C4-2B (cell line): Measurements from ENCODE around the gene DNAJC18.

Experiments used
- H3K27ac ChIP-seq: fragments of 450-650 bp; 2 replicates; pipeline ENCODE4 v1.5.1; 2017
- ZFX ChIP-seq: fragments of 450-650 bp; IDR thresholded peaks from 2 replicates; pipeline ENCODE4 v1.6.1; 2017
- TF ChIP-seq, protein P1 (sequence below): fragments of 450-650 bp; conservative IDR thresholded peaks from 2 replicates; pipeline ENCODE4 v1.5.1; 2017; ENCODE audit warnings: mild to moderate bottlenecking

Gene DNAJC18

DNA sequence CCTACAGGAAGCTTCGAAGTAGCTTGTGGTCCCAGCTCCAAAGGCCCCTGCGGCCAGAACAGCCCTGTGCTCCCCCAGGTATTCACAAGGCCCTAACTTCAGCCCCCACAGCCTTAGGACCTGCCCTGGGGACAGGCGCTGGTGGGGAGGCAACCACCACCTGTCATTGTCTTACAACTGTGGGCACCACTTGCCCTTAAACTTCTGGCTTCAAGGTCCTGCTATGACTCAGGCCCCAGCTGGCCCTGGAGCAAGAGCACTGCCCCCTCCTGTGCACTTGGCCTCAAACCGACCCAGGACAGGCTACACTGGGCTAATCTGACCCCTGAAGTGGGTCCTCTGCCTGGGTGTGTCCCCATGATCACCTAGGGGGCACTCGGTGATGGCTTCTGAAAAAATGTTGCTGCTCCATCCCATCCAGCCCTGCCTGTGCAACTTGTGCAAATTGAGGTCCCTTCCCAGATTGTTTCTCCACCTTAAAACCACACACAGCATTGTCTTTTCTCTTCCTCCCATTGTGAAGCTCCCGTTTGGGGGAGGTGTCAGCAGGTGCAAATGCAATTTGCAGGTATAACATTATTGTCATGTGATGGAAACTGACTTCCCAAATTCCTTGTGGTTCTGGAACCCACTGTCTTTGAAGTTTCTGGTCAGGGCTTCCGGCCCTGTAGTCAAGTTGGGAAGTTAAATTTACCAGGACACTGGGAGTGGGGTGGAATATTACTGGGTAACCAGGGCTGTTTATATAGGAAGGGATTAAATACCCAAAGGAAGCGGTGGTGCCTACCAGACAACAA lies 43.3 kb downstream of the DNAJC18 start:
- TF ChIP-seq, protein P1, sequence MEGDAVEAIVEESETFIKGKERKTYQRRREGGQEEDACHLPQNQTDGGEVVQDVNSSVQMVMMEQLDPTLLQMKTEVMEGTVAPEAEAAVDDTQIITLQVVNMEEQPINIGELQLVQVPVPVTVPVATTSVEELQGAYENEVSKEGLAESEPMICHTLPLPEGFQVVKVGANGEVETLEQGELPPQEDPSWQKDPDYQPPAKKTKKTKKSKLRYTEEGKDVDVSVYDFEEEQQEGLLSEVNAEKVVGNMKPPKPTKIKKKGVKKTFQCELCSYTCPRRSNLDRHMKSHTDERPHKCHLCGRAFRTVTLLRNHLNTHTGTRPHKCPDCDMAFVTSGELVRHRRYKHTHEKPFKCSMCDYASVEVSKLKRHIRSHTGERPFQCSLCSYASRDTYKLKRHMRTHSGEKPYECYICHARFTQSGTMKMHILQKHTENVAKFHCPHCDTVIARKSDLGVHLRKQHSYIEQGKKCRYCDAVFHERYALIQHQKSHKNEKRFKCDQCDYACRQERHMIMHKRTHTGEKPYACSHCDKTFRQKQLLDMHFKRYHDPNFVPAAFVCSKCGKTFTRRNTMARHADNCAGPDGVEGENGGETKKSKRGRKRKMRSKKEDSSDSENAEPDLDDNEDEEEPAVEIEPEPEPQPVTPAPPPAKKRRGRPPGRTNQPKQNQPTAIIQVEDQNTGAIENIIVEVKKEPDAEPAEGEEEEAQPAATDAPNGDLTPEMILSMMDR = no peak
- TF ChIP-seq ZFX = no peak
- no peak overlapping the region for H3K27ac ChIP-seq

GRCh38 chr5:139394654-139395566 lies 44.4 kb downstream of the DNAJC18 start, which contains the start of gene PROB1:
PROB1 (minus strand) TSS chr5:139395104; CDS start chr5:139395081, 23 bp downstream.
- TF ChIP-seq, protein P1 = no peak
- no peak for TF ChIP-seq ZFX

DNA sequence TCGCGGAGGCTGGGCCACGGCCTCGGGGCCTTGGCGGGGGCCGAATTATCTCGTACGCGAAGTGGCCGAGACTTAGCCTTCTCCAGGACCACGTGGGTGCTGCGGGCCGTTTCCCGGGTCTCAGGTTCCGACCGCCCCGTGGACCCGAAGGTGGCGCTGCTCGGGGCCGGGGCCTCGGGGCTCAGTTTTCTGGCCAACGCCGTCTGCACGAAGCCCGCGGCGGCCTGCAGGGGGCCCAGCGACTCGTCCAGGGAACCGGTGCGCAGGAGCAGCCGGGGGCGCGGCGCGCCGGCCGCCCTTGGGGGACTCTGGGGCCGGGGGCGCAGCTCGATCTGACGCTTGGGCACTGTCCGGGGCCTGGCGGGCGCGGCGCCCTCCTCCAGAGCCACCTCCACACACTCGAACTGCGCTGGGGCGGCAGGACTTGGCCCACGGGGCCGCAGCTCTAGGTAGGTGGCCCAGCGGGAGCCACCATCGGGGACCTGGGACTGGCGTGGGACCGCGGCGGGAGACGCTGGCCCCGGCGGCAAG lies 45.1 kb downstream of the DNAJC18 start:
- H3K27ac ChIP-seq = no peak overlapping the region
- TF ChIP-seq, protein P1 = no peak
- no peak for TF ChIP-seq ZFX

More at GRCh38 chr5:139394654-139395566, 44.4 kb downstream of the DNAJC18 start, which contains the start of gene PROB1:
- no peak within 1 kb of the TSS for H3K27ac ChIP-seq

- H3K27ac ChIP-seq = no peak overlapping the region
- TF ChIP-seq, protein P1 = no peak
- no peak for TF ChIP-seq ZFX
These were observed 45.7 kb downstream of the DNAJC18 start for GRCh38 chr5:139393497-139394122.

DNA sequence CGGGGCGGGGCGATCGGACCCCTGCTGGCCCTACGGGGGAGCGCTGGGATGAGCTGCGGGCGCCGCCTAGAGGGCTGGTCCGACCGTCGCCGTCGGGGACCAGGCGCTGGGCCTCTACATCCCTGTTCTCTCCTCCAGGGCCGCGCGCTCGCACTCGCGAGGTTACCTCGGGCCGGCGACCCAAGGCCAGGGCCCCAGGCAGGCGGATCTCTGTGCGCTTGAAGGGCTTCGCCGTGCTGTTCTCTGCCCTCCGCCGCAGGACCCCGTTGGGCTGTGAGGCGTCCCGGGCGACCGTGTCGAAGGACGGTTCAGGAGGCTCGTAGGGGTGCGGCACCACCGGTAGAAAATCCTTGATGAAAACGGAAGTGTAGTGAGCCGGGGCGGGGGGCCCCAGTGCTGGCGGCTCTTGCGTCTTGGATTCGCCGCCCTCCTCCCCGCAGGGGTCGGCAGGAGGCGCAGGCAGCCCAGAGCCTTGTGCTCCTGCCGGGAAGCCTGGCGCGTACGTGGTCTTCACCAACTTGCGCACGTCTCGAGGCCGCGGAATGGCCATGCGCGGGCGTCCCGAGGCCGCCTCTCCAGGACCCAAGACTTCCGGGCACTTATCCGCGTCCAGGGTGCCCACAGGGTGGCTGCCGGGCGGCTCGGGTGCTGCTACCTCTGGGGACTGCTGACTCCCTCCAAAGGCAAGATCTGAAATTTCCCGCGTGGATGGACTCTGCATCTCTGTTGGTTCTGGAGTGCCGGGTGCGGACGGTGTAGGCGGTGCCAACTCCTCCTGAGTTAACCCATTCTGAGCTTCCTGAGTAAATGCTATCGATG lies 46.4 kb downstream of the DNAJC18 start:
- TF ChIP-seq, protein P1 = no peak
- no peak for TF ChIP-seq ZFX
- no peak overlapping the region for H3K27ac ChIP-seq

DNA sequence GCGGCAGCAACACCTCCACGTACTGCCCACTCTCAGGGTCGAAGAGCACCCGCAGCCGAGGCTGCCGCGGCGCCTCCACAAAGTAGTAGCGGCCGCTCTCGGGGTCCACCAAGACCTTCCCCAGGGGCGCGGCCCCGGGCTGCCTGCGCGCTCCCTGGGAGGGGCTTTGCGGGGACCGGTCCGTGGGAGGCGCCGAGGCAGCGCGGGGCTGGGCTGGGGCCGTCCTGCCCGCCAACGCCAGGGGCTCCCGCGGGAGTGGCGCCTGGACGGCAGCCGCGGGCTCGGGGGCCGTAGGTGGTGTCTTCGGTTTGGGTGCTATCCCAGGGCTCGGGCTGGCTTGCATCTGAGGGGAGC lies 47.0 kb downstream of the DNAJC18 start:
- TF ChIP-seq ZFX = no peak
- TF ChIP-seq, protein P1 = no peak
- H3K27ac ChIP-seq = no peak overlapping the region
